Endometrial microvascular endothelial cells (primary cell): ENCODE results near the gene TANGO6. TPM values are rescaled to one million over a fixed set of nuclear protein-coding genes. Genes with fewer than 3 reads are reported as not detected.

ENCODE experiments used
- in situ Hi-C: cut with HindIII; loops from 2 replicates; pipeline ENCODE4 v1.10.0; 2017; ENCODE audit warnings: low sequenced_read_pairs, low pct_unique_long_range_greater_than_20kb; ENCODE audit errors: inconsistent ontology term
- total RNA-seq: library from RNA; depleted of rRNA; stranded (reverse); fragments of >200 nt; gene quantifications from one replicate; pipeline ENCODE4 v1.2.3, GENCODE V29; 2015; ENCODE audit errors: inconsistent ontology term

TANGO6 gene
- total RNA-seq, 1 donor from 2014 or later, result 11.3 TPM

DNA sequence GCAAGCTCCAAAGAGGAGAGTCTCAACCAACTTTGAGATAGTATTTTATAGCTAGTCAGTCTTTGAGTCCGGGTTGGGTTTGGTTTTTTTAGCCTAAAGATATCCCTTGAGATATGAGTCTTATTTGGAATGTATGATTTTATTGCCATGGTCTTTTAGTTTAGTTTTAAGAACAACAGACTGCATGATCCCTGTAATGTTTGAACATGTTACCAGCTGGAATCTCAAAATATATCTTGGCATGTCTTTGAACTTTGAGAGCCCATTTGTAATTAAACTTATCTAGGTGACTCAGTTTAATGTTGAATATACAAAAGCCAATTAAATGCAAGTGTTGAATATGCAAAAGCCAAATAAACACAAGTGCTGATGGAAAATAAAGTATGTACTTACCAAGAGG, 100.6 kb downstream of the TANGO6 start:
- in situ Hi-C loops, result no loop called here

DNA sequence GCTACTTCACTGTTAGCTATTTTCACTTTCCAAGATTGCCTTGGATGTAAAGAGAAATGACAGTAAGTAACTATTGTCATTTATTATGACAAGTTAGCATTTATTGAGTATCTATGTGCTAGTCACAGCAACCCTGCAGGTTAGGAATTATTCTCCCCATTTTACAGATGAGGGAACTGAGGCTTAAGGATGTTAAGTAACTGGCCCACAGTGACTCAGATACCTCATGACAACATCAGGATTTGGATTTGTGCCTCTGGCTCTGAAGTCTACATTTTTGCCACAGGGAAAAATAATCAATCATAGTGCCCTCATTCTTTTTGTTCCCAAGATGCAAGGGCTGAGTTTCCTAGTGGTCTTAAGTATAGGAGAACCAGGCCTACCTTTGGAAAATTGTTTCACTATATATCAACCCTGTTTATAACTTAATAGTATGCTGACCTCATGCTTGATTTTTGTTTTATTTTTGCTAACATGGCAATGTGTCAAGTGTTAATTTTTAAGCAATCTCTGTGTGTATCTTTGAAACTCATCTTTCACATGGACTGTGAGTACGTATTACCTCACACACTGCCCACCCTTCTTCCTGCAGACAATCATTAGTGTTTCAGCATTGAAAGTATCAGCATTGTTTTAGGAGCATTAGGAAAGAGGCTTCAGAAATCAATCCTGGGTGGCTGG, 105.0 kb downstream of the TANGO6 start:
- in situ Hi-C loops, result no loop called here

DNA sequence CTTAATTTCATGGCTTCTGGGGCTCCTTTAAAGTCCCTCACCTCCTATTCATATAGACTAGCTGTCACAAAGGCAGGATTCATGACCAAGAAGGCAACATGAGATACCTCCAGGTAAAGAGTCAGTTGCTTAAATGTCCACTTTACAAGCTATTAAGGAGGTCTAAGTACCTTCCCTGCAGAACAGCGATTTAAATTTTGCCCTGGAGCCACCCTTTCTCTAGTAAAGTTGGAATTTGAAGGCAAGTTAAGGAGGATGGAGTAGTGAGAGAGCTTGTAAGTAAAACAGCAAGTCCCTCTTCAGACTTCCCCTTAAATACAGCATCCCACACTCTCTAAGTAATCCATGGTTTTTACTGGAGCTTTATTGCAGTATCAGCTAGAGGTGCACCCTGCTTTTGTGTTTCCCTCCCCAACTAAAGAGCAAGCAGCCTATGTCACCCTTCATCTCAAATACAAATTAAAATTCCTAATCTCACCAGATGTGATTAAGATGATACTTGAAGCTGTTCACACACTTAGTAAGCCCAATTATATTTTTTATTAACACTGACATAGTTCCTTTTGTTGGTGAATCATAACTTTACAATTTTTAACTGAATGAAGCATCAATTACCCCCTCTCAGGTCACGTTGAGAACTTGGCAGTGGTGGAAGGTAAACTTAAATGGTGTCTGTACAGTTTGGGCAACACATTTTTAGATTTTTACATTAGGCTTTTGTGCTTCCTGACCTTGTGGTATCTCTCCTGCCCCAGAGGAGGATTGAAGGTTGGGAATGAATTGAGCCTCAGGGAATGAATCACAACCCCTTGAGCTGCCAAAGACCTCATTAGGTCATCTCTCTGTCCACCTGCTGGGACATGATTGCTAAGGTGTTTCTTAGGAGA, 108.9 kb downstream of the TANGO6 start:
- in situ Hi-C loops, result no loop called here

DNA sequence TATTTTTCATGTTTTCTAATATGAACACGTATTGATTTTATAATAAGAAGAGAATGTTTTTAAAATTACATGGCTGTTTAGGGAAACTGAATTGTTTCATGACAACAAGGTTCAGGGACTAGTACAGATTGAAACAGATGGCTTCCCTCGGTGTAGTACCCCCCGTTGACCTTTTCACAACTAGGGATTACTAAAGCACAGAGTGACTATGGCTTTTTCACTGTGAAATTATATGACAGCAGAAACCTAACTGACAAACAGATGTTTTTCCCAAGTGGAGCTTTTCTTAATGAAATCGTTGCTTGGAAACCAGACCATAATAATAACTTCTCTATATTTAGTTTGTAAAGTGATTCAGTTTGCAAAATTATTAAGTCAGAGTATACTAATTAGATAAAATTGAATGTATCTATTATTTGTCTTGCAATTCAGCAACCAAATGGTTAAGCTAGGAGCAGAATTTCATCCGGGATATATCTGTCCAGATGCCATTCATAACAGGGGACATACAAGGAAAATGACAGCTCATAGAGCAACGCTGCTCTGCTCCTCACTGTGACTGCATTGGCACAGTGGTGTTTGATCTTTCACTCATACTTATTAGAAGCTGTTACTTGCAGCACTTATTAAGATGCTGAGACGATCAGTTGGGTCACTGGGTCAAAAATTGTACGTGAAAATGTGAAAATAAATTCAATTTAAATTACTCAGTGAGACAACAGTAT, 111.7 kb downstream of the TANGO6 start:
- in situ Hi-C loops, result no loop called here

DNA sequence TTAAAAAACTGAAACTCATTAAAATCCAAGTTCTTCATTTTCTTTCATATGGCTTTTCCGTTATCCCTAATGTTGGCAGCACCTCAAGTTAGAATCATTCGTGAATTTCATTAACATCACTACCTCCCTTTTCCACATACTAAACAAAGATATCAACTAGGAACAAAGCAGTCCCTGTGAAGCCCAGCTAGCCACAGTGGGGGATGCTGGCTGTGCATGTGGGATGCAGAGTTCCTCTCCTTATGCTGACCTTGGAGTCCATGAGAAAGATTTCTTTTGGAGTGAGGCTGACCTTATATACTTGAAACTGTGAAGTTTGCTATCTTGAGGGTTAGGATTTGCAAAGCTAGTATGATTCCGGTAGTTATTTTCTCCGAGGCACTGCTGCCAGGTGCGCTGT, 117.6 kb downstream of the TANGO6 start:
- in situ Hi-C loops, result no loop called here

DNA sequence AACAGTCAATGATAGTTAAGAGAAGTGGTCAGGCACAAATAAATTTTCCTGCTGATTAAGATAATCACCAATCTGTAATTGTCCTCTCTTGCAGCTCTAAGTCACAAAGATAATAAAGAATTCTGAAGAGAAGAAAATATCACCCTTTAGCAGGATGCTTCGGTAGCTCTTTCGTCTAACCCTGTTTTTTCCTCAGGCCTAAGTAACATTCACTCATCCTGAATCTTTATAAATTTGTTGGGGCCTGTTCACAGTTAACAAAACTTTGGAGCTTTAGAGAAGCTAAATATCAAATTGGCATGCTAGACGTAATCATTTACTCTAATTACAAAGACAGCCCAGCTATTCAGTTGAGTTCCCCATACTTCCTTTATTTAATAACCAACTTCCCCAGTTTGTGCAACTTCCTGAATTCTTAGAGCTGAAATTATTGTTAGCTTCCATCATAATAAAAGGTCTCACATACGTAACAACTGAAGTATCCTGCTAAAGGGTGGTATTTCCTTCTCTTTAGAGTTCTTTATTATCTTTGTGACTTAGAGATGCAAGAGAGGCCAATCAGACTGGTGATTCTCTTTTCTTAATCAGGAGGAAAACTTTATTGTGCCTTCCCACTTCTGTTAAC, 118.6 kb downstream of the TANGO6 start:
- in situ Hi-C loops, result no loop called here

DNA sequence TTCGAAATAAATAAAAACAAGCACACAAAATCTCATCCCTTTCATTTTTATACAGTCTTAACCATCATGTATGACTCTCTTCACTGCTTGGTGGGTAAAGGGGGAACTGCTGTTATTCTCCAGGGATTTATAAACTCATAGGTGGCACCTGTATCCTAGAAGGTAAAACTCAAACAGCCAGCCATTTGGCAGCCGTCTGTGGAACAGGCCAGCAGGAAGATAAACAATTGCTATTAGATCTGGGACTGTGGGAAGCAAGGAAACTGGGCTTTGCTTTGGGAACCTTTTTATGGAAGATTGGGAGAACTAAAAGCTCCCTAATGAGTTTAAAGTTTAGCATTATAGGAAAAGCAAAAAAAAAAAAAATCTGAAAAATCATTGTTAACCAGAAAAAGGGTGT, 126.0 kb downstream of the TANGO6 start:
- in situ Hi-C loops, result no loop called here

DNA sequence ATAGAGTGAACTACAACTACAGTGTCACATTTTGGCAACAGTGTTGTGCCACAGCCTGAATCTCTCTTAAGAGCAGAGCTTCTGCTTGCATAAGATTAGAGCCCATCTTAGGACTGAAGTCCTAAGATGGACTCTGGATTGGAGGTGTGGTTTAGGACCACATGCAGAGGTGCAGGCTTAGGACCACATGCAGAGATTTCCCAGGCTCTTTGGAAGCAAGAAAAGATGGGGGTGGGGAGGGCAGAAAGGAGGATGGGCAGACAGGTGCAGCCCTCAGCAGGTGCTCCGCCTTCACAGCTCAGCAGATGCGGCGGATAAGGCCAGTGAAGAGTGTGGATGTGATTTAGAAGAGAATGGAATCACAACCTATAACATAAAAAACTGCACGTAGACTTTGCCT, 128.7 kb downstream of the TANGO6 start:
- in situ Hi-C loops, result no loop called here

DNA sequence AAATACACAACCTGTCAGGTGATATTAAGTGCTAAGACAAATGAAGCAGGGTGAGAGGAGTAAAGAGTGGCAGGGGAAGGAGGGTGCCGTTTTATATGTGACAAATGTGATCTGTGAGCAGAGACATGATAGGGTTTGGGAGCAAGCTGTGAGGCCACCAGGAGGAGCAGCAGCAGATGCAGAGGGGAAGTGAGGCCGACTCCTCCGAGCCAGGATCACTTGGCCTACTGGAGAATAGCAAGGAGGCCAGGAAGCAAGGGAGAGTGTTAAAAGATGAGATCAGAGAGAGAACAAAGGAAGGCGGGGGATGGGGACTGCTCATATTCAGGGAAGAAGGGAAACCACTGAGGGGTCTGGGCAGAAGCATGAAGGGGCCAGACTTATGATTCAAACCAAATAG, 129.4 kb downstream of the TANGO6 start:
- in situ Hi-C loops, result no loop called here

DNA sequence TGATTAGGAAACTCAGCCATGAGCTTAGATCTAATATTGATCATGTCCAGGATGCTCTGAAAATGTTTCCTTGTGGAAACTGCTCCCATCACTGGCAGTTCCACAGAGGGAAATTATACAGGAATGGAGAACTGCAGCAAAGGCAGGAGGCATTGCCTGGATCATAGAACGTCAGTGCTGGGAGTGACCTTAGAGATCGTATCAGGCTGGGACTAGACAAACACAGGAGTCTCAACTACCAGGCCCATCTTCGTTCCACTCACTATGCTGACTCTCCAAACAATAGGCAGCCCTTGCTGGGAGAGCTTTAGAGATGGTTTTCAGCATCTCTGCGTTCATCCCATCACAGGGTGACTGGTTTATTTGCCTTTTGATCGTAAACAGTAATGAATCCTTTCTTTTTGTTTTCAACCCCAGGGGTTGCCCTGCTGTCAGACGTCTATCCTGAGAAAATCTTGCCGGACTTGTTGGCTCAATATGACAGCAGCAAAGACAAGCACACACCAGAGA, 130.3 kb downstream of the TANGO6 start:
- in situ Hi-C loops, result no loop called here

DNA sequence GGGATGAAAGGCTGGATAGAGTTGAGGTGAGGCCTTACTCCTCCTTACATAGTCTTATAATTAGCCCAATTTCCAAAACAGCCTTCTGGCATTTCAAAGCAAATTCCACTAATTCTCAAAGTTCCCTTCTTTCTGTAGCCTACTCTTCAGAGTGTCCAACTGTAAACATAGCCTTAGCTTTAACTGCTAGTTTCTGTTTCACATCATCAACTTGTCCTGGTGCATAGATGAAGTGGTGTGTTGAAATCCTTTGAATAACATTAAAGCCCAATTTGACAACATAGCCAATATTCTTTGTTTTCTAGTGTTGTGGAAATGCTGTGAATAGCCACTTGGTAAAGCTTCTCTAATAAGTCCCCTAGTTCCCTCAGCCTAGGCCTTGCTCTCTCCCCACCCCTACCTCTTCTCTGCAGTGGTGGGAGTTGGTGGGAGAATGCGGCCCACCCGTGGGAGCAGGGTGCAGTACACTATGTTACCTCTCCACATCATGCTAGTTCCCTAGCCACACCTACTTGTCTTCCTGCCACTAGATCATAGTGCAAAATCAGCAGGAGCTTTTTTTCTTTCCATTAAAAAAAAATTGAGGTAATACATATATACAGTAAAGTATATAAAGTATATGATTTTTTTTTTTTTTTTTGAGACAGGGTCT, 135.1 kb downstream of the TANGO6 start:
- in situ Hi-C loops, result no loop called here

DNA sequence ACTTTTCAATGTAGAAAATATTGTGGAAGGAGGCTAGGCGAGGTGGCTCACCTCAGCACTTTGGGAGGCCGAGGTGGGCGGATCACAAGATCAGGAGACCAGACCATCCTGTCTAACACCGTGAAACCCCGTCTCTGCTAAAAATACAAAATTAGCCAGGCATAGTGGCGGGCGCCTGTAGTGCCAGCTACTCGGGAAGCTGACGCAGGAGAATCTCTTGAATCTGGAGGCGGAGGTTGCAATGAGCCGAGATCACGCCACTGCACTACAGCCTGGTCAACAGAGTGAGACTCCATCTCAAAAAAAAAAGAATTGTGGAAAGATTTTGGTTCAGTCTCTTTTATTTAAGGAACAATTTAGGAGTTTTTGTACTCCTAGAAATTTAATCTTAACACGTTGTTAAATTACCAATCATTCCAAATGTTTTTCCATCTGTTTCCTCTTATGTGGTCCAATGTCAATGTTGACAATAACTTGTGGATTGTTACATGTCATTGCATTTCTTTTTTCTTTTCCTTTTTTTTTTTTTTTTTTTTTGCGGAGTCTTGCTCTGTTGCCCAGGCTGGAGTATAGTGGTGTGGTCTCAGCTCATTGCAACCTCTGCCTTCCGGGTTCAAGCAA, 137.5 kb downstream of the TANGO6 start:
- in situ Hi-C loops, result no loop called here

DNA sequence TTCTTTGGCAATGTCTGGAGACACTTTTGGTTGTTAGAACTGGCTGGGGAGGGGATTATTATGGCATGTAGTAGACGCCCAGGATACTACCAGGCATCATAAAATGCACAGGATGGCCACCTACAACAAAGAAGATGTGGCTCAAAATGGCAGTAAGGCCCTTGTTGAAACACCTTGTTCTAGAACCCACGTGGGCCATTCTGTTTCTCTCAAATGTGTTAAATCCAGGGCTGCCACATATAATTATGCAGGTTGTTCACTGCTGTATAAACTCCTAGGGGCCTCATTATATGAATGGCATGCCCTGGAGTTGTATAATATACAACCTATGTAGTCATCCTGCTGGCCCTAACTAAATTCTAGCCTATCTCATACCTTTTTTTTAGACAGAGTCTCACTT, 138.6 kb downstream of the TANGO6 start:
- in situ Hi-C loops, result no loop called here

DNA sequence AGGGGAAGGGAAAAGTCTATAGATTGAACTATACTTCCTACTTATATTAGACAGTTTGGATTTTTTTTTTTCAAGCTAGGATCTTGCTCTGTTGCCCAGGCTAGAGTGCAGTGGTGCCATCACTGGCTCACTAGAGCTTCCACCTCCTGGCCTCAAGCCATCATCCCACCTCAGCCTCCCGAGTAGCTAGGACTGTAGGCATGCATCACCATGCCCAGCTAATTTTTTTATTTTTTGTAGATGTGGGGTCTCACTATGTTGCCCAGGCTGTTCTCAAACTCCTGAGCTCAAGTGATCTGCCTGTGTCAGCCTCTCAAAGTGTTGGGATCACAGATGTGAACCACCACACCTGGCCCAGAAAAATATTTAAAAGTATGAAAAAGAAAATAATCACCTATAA, 141.1 kb downstream of the TANGO6 start:
- in situ Hi-C loops, result no loop called here

DNA sequence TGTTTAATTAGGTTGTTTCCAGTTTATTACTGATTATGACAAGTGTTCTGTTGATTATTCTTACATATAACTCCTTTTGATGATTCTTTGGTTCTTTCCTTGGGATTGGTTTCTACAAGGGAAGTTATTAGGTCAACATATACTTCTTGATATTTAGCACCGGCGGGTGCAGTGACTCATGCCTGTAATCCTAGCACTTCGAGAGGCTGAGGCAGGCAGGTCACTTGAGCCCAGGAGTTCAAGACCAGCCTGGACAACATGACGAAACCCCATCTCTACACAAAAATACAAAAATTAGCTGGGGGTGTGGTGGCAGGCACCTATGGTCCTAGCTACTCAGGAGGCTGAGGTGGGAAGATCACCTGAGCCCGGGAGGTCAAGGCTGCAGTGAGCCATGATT, 141.9 kb downstream of the TANGO6 start:
- in situ Hi-C loops, result no loop called here

DNA sequence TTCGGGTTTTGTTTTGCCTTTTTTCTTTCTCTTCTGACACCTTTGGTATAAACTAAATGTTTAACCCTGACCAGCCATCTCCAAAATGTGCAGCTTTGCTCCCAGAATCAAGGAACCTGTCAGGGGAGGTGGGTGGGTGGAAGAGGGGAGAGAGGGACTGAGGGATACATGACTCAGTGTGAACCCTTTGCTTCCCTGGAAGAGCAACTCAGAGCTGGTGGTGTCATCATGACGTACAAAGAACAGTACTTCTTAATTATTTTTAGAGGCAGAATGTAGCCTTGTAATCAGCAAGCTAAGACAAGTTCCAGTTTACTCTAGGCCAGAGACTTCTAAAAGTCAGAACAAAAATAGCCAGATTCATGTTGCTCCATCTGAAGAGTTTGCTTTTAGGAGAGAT, 142.5 kb downstream of the TANGO6 start:
- in situ Hi-C loops, result no loop called here

DNA sequence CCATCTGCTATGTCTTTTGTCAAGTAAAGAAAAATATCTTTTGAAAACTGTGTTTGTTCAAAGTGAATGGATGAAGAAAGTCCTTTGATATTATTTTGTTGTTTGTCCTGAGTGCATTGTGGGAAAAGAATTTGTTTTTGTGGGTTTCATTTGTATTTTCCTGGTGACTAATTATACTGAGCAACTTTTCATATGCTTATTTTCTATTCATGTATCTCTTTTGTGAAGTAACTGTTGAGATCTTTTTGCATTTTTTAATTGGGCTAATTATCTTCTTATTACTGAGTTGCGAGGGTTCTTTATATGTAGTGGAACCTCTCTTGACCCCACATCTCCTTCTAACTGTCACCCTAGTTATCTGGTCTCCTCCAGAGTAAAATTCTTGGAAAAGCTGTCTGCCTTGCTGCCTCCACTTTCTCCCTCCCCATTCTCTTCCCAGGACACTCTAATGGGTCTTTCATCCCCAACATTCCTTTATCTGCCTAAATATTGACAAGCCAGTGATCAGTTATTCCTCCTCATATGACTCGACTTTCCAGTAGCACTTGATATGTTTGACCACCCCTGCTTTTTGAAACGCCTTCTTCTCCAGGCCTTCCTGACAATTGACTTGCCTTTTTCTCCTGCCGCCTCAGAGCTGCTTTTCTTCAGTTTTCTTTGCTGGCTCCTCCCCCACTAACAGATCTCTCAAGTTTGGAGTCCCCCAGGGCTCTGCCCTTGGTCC, 144.6 kb downstream of the TANGO6 start:
- in situ Hi-C loops, result no loop called here
